GM19240 (cell line): ENCODE data around the gene LCE3E.

Source experiments
- DNase-seq: peaks from one replicate; pipeline ENCODE4 v3.0.0; 2011; ENCODE audit warnings: low spot score; ENCODE audit not compliant: insufficient read length

The LCE3E gene

GRCh38 chr1:152516082-152516481, 50.5 kb downstream of the LCE3E start:
- DNase-seq, result no peak
